ENCODE measurements around the gene CACFD1.

Gene CACFD1

GRCh38 chr9:133518706-133519449, 59.1 kb downstream of the CACFD1 start:
- no peak for DNase-seq

- DNase-seq = no peak
Measured at GRCh38 chr9:133519693-133520092, 59.9 kb downstream of the CACFD1 start.

- DNase-seq = no peak
Measured at GRCh38 chr9:133520121-133520835, 60.5 kb downstream of the CACFD1 start.

All from C1 segment of cervical spinal cord (tissue), 14 donors.